Measurements from ENCODE around the gene DAP. TPM values are rescaled to one million over a fixed set of nuclear protein-coding genes. Genes with fewer than 3 reads are reported as not detected.
"Not testable (repeated sequence)": the region's sequence is repeated elsewhere in the genome, so short reads cannot be mapped to it uniquely, and the experiment has no call there.

DAP gene
- total and polyA plus RNA-seq, 2 of the 13 experiments (the other 11 are each of a cell fraction or from before 2014, with no cell fraction given), result 22.0 to 57.5 TPM

- intact Hi-C loops (cut with micrococcal nuclease; ENCODE audit: unreplicated experiment) (no loop called here), in situ Hi-C loops (cut with HindIII; ENCODE audit: extremely low pct_ligation_motif_present, low pct_unique_long_range_greater_than_20kb) (no loop called here)
- H4K20me1 ChIP-seq (ENCODE audit: insufficient read depth, low read length), result 0 out of 2 replicates have a peak, but pooled peaks cover 2% of the 10 kb centered on the region
- no peak for DNase-seq (ENCODE audit: low spot score)
- no peaks in the 10 kb centered on the region for H3K79me2 ChIP-seq (ENCODE audit: insufficient read depth, low read length)
- no peak for FAIRE-seq
- CTCF ChIA-PET (ENCODE audit: low intra/inter-chr PET ratio, low total read pairs), result no interaction called here
- H3K4me3 ChIP-seq (replicated peaks in 1 of 3; ENCODE audit: insufficient read depth in 1 of 3, low read depth in 2 of 3, low read length in 3 of 3), result no peak overlapping the region
- peaks cover 7% of the 10 kb centered on the region; the same call in 1 of the 2 replicates for H3K4me1 ChIP-seq (ENCODE audit: insufficient read depth, low read length)
- H2AFZ ChIP-seq (ENCODE audit: low read length), result no peak overlapping the region
- H3K4me2 ChIP-seq (ENCODE audit: low read depth, low read length), result no peak overlapping the region
- H3K9me3 ChIP-seq (ENCODE audit: low read length), result no peaks in the 10 kb centered on the region
- no peak overlapping the region for H3K27ac ChIP-seq (ENCODE audit: extremely low read length, insufficient read depth, low read length)
- ATAC-seq, result no peak
- WGBS (ENCODE audit: low lambda C conversion rate), result 59% methylated on average over 15 of the region's 18 CpGs
- peaks cover 3 to 27% of the 10 kb centered on the region in 2 experiments; a peak in 3 of 5 replicates for H3K27me3 ChIP-seq (ENCODE audit: control insufficient read depth in 1 of 2, insufficient read depth in 2 of 2, low read length in 2 of 2)
- POLR2A ChIA-PET, result no interaction called here
- H3K36me3 ChIP-seq (replicated peaks in 1 of 2; ENCODE audit: control insufficient read depth in 1 of 2, insufficient read depth in 2 of 2, low read length in 2 of 2), result no peaks in the 10 kb centered on the region
- no TSS peak for BruUV-seq (replicated peaks)
- TF ChIP-seq ZNF12 (CRISPR knock-in tag; IDR thresholded peaks at IDR 0.05) (no peak), AHR (CRISPR knock-in tag; IDR thresholded peaks at IDR 0.05) (no peak), ZBTB4 (CRISPR knock-in tag; IDR thresholded peaks at IDR 0.05; ENCODE audit: borderline replicate concordance) (no peak), PRMT3 (CRISPR knock-in tag; IDR thresholded peaks at IDR 0.05; ENCODE audit: borderline replicate concordance, low read depth) (no peak), THYN1 (CRISPR knock-in tag; IDR thresholded peaks at IDR 0.05; ENCODE audit: borderline replicate concordance, low read depth) (no peak), ZFP36L1 (CRISPR knock-in tag; IDR thresholded peaks at IDR 0.05) (no peak), ZBTB37 (CRISPR knock-in tag; IDR thresholded peaks at IDR 0.05) (no peak), HIVEP1 (CRISPR knock-in tag; IDR thresholded peaks at IDR 0.05) (no peak), CBFB (CRISPR knock-in tag; IDR thresholded peaks at IDR 0.05) (no peak), GRHL1 (CRISPR knock-in tag; conservative IDR thresholded peaks at IDR 0.05) (no peak), ZNF205 (CRISPR knock-in tag; IDR thresholded peaks at IDR 0.05) (no peak), HOXA3 (CRISPR knock-in tag; IDR thresholded peaks at IDR 0.05) (no peak)
- no peak overlapping the region for H3K9ac ChIP-seq (ENCODE audit: insufficient read depth, low read depth, low read length)
These were observed 129.6 kb downstream of the DAP start for GRCh38 chr5:10631316-10631996.

- H2AFZ ChIP-seq (ENCODE audit: low read length); H3K27ac ChIP-seq (ENCODE audit: extremely low read length, insufficient read depth, low read length); DNase-seq (ENCODE audit: low spot score); in situ Hi-C loops (cut with HindIII; ENCODE audit: extremely low pct_ligation_motif_present, low pct_unique_long_range_greater_than_20kb); FAIRE-seq; H4K20me1 ChIP-seq (ENCODE audit: insufficient read depth, low read length); CTCF ChIA-PET (ENCODE audit: low intra/inter-chr PET ratio, low total read pairs); intact Hi-C loops (cut with micrococcal nuclease; ENCODE audit: unreplicated experiment); BruUV-seq (replicated peaks); H3K79me2 ChIP-seq (ENCODE audit: insufficient read depth, low read length); H3K36me3 ChIP-seq (replicated peaks in 1 of 2; ENCODE audit: control insufficient read depth in 1 of 2, insufficient read depth in 2 of 2, low read length in 2 of 2); H3K4me3 ChIP-seq (replicated peaks in 1 of 3; ENCODE audit: insufficient read depth in 1 of 3, low read depth in 2 of 3, low read length in 3 of 3); H3K4me1 ChIP-seq (ENCODE audit: insufficient read depth, low read length); H3K9ac ChIP-seq (ENCODE audit: insufficient read depth, low read depth, low read length); H3K9me3 ChIP-seq (ENCODE audit: low read length); H3K4me2 ChIP-seq (ENCODE audit: low read depth, low read length); ATAC-seq; POLR2A ChIA-PET: not testable (repeated sequence)
- 39% methylated on average over 4 of the region's 4 CpGs for WGBS (ENCODE audit: low lambda C conversion rate)
- peaks cover 0 to 22% of the 10 kb centered on the region in 2 experiments; a peak in 3 of 5 replicates for H3K27me3 ChIP-seq (ENCODE audit: control insufficient read depth in 1 of 2, insufficient read depth in 2 of 2, low read length in 2 of 2)
These were observed 130.3 kb downstream of the DAP start for GRCh38 chr5:10630744-10631143.

Measured in HepG2 (cell line).